Endodermal cell (in vitro differentiated cells): Measurements from ENCODE around the gene GRIK5. TPM values are rescaled to one million over a fixed set of nuclear protein-coding genes. Genes with fewer than 3 reads are reported as not detected.

Experiments
- DNase-seq: peaks from one replicate; pipeline ENCODE4 v3.0.0-alpha.2; 2017
- H3K27ac ChIP-seq: 2 replicates; pipeline ENCODE4 v1.5.1; 2013; ENCODE audit warnings: mild to moderate bottlenecking, low read depth, low read length, moderate library complexity
- H3K27me3 ChIP-seq: 2 replicates; pipeline ENCODE4 v1.6.1; 2013; ENCODE audit warnings: mild to moderate bottlenecking, low read length, moderate library complexity; ENCODE audit not compliant: insufficient read depth, control insufficient read depth, poor library complexity, severe bottlenecking
- H3K36me3 ChIP-seq: 2 replicates; pipeline ENCODE4 v1.7.0; 2013; ENCODE audit warnings: mild to moderate bottlenecking, low read length, moderate library complexity; ENCODE audit not compliant: control insufficient read depth, insufficient read depth
- H3K4me1 ChIP-seq: one replicate; pipeline ENCODE4 v1.7.0; 2013; ENCODE audit warnings: low read length; ENCODE audit not compliant: control insufficient read depth, insufficient read depth
- H3K4me3 ChIP-seq: 2 replicates; pipeline ENCODE4 v1.5.1; 2013; ENCODE audit warnings: mild to moderate bottlenecking, low read length, moderate library complexity
- H3K9ac ChIP-seq: 2 replicates; pipeline ENCODE4 v1.6.1; 2013; ENCODE audit warnings: mild to moderate bottlenecking, low read length, moderate library complexity; ENCODE audit not compliant: poor library complexity, severe bottlenecking; ENCODE audit errors: extremely low read depth
- H3K9me3 ChIP-seq: 2 replicates; pipeline ENCODE4 v1.6.1; 2013; ENCODE audit warnings: mild to moderate bottlenecking, low read length, moderate library complexity; ENCODE audit not compliant: control insufficient read depth
- H3K27ac Mint-ChIP-seq: 2 replicates; pipeline ENCODE4 v1.8.0; 2020; ENCODE audit warnings: mixed read lengths
- H3K27me3 Mint-ChIP-seq: 2 replicates; pipeline ENCODE4 v1.8.0; 2021; ENCODE audit warnings: mild to moderate bottlenecking, mixed read lengths; ENCODE audit not compliant: insufficient read depth
- H3K36me3 Mint-ChIP-seq: 2 replicates; pipeline ENCODE4 v1.8.0; 2020; ENCODE audit warnings: low read depth, mixed read lengths
- H3K4me1 Mint-ChIP-seq: 2 replicates; pipeline ENCODE4 v1.8.0; 2020; ENCODE audit warnings: mixed read lengths
- H3K4me3 Mint-ChIP-seq: 2 replicates; pipeline ENCODE4 v1.8.0; 2020; ENCODE audit warnings: mild to moderate bottlenecking, moderate library complexity, mixed read lengths
- H3K9me3 Mint-ChIP-seq: 2 replicates; pipeline ENCODE4 v1.8.0; 2020; ENCODE audit warnings: mild to moderate bottlenecking, mixed read lengths
- WGBS, 2 experiments: methylation state at CpG; one replicate each; pipeline versions ENCODE4 v1.1.5 to v1.1.7; 2013; ENCODE audit warnings: missing lambda C conversion rate in 2 of 2, mixed read lengths in 1 of 2; ENCODE audit not compliant: insufficient coverage in 1 of 2, insufficient read length in 1 of 2; 5-methylcytosine and 5-hydroxymethylcytosine counted together
- total RNA-seq, 2 donors: library from RNA; stranded (reverse); fragmentation: NEBNext Ultra II Directional in 1 of 2; extraction: Animal tissue kit (Norgen Biotek cat#: 25700) in 1 of 2; gene quantifications; 2 replicates in 1 of 2; 3 replicates in 1 of 2; pipeline ENCODE4 v1.2.1, GENCODE V29; 2021
- TF ChIP-seq, protein P1 (sequence below): fragments of 200-600 bp; sonication (generic); conservative IDR thresholded peaks from 2 replicates; pipeline ENCODE4 v1.5.0; 2021; ENCODE audit warnings: antibody characterized with exemption, mild to moderate bottlenecking

GRIK5 gene
- total RNA-seq, 2 donors from 2014 or later = 21.6 to 38.7 TPM

DNA sequence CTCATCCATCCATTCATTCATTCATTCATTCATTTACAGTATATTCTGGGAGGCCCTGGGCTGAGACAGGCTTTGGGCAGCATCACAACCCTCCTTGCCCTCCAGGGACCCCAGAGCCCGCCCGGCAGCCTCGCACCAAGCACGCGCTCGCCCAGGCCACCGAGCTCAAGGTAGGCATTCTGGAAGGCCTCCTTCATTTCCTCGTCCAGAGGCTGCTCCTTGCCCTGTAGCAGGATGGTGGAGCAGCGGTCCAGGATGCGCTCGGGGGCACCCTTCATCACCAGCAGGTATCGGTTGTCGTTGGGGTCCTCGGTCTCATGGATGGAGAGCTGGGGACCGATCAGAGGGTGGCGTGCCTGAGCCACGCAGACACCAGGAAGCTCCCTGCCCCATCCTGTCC is 91.5 kb downstream of the GRIK5 start:
- Mint-ChIP-seq H3K4me3 (no peak overlapping the region), H3K27me3 (no peaks in the 10 kb centered on the region), H3K9me3 (no peaks in the 10 kb centered on the region), H3K4me1 (no peaks in the 10 kb centered on the region), H3K27ac (no peak overlapping the region), H3K36me3 (no peaks in the 10 kb centered on the region)
- DNase-seq = no peak
- no peak overlapping the region for H3K27ac ChIP-seq
- no peaks in the 10 kb centered on the region for H3K27me3 ChIP-seq
- H3K9me3 ChIP-seq = no peaks in the 10 kb centered on the region
- H3K4me1 ChIP-seq = no peaks in the 10 kb centered on the region
- no peaks in the 10 kb centered on the region for H3K36me3 ChIP-seq
- 89 to 95% methylated on average over 16 to 17 of the region's 17 CpGs for WGBS, 2 experiments
- H3K9ac ChIP-seq = no peak overlapping the region
- H3K4me3 ChIP-seq = no peak overlapping the region
- TF ChIP-seq, protein P1, sequence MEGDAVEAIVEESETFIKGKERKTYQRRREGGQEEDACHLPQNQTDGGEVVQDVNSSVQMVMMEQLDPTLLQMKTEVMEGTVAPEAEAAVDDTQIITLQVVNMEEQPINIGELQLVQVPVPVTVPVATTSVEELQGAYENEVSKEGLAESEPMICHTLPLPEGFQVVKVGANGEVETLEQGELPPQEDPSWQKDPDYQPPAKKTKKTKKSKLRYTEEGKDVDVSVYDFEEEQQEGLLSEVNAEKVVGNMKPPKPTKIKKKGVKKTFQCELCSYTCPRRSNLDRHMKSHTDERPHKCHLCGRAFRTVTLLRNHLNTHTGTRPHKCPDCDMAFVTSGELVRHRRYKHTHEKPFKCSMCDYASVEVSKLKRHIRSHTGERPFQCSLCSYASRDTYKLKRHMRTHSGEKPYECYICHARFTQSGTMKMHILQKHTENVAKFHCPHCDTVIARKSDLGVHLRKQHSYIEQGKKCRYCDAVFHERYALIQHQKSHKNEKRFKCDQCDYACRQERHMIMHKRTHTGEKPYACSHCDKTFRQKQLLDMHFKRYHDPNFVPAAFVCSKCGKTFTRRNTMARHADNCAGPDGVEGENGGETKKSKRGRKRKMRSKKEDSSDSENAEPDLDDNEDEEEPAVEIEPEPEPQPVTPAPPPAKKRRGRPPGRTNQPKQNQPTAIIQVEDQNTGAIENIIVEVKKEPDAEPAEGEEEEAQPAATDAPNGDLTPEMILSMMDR = no peak

DNA sequence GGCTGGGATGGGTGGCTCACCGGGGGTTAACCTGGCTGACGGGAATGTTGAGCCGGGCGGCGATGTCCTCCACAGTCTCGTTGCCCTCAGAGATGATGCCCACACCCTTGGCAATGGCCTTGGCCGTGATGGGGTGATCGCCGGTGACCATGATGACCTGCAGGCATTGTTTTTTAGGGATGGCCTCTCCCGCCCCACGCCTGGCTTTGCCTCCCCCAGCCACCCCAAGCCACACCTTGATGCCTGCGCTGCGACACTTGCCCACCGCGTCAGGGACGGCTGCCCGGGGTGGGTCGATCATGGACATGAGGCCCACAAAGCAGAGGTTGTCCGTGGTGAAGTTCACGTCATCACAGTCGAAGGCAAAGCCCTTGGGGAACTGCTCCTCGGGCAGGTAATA is 92.1 kb downstream of the GRIK5 start:
- Mint-ChIP-seq H3K9me3 (no peaks in the 10 kb centered on the region), H3K27me3 (no peaks in the 10 kb centered on the region), H3K27ac (no peak overlapping the region), H3K4me3 (no peak overlapping the region), H3K36me3 (no peaks in the 10 kb centered on the region), H3K4me1 (no peaks in the 10 kb centered on the region)
- Histone ChIP-seq H3K9me3 (no peaks in the 10 kb centered on the region), H3K9ac (no peak overlapping the region), H3K27ac (no peak overlapping the region), H3K27me3 (no peaks in the 10 kb centered on the region), H3K4me3 (no peak overlapping the region), H3K36me3 (no peaks in the 10 kb centered on the region), H3K4me1 (no peaks in the 10 kb centered on the region)
- DNase-seq = no peak
- WGBS, 2 experiments = 88 to 91% methylated on average over 17 to 22 of the region's 22 CpGs
- TF ChIP-seq, protein P1 = no peak

DNA sequence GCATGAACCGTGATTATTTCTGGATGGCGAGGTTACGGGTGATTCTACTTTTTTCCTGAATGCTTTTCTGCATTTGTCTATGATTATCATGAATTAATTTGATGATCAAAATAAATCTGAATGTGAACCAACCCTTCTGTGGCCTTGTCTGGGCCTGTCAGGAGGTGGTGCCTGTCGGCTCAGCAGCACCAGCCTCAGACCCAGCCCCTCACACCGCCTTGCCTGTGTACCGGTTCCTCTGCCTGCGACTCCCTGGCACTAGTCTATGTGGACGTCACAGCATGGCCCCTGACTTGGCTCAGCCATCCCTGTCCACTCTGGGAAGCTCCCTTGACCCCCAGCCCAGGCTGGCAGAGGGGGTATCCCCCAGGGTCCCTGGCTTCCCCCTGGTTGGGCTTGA is 95.4 kb downstream of the GRIK5 start:
- Mint-ChIP-seq H3K36me3 (no peaks in the 10 kb centered on the region), H3K4me1 (no peaks in the 10 kb centered on the region), H3K4me3 (no peak overlapping the region), H3K27ac (no peak overlapping the region), H3K27me3 (no peaks in the 10 kb centered on the region), H3K9me3 (no peaks in the 10 kb centered on the region)
- Histone ChIP-seq H3K9me3 (no peaks in the 10 kb centered on the region), H3K4me3 (no peak overlapping the region), H3K36me3 (no peaks in the 10 kb centered on the region), H3K27me3 (no peaks in the 10 kb centered on the region), H3K4me1 (no peaks in the 10 kb centered on the region), H3K27ac (no peak overlapping the region), H3K9ac (no peak overlapping the region)
- TF ChIP-seq, protein P1 = no peak
- no peak for DNase-seq
- WGBS, 2 experiments = 92 to 96% methylated on average over 7 to 8 of the region's 8 CpGs
